Hair follicular keratinocyte (primary cell): ENCODE data around the gene ZNRF3. TPM values are rescaled to one million over a fixed set of nuclear protein-coding genes. Genes with fewer than 3 reads are reported as not detected.

Experiments
- total RNA-seq: library from RNA; depleted of rRNA; stranded (reverse); fragments of >200 nt; gene quantifications from 2 replicates; pipeline ENCODE4 v1.2.3, GENCODE V29; 2015

Gene ZNRF3
- 5.2 and 8.2 TPM in 2 replicates for total RNA-seq

GRCh38 chr22:28882878-28883656 is at the start of gene ZNRF3:
Gene ZNRF3, plus strand, starts transcription at chr22:28883572. Its CDS starts 195 bp downstream, at chr22:28883767.

GRCh38 chr22:29061773-29062172 is 178.4 kb downstream of the ZNRF3 start, which contains the start of gene C22orf31:
Gene C22orf31, minus strand, starts transcription at chr22:29061831. Its CDS starts 39 bp downstream, at chr22:29061792.

GRCh38 chr22:29072979-29073617 is 189.7 kb downstream of the ZNRF3 start, which contains the start of gene KREMEN1:
Gene KREMEN1, plus strand, starts transcription at chr22:29073035. Its CDS starts 96 bp downstream, at chr22:29073131.

Other genes with a start within 250 kb of the ZNRF3 start
- 1.5 and 4.2 TPM in 2 replicates for gene TTC28, start 203.7 kb upstream of the ZNRF3 start, total RNA-seq
- 11.6 and 33.8 TPM in 2 replicates for gene CHEK2, start 141.8 kb upstream of the ZNRF3 start, total RNA-seq
- gene HSCB, start 141.5 kb upstream of the ZNRF3 start, total RNA-seq: 15.0 and 27.7 TPM in 2 replicates
- 8.8 and 11.0 TPM in 2 replicates for gene CCDC117, start 110.9 kb upstream of the ZNRF3 start, total RNA-seq
- 159 and 222 TPM in 2 replicates for gene XBP1, start 83.0 kb upstream of the ZNRF3 start, total RNA-seq
- not detected in 2 replicates for gene C22orf31, start 178.3 kb downstream of the ZNRF3 start, total RNA-seq
- 13.8 and 16.2 TPM in 2 replicates for gene KREMEN1, start 189.5 kb downstream of the ZNRF3 start, total RNA-seq